Measurements from ENCODE around the gene SGMS1. TPM values are rescaled to one million over a fixed set of nuclear protein-coding genes. Genes with fewer than 3 reads are reported as not detected.

SGMS1 gene
- total RNA-seq, 4 donors from 2014 or later: 28.3 to 44.5 (median 41.7) TPM

- Histone ChIP-seq H3K4me3 (no peak overlapping the region), H3K36me3 (no peaks in the 10 kb centered on the region), H3K4me1 (peaks cover 0 to 15% (median 7%) of the 10 kb centered on the region in 4 donors), H3K27ac (no peak overlapping the region), H3K9me3 (no peaks in the 10 kb centered on the region), H3K27me3 (no peaks in the 10 kb centered on the region)
- no peak for DNase-seq
- TF ChIP-seq POLR2AphosphoS5 (IDR thresholded peaks at IDR 0.05): no peak
- TF ChIP-seq POLR2A (IDR thresholded peaks at IDR 0.05): no peak
- TF ChIP-seq EP300 (IDR thresholded peaks at IDR 0.05; ENCODE audit: low read depth): no peak
- in situ Hi-C loops (cut with MboI; ENCODE audit: low pct_ligation_motif_present in 1 of 4, low pct_unique_long_range_greater_than_20kb in 1 of 4, low sequenced_read_pairs in 3 of 4): no loop called here
- intact Hi-C loops (cut with DNase I; ENCODE audit: low total_unique reads): no loop called here
- WGBS, 2 donors (ENCODE audit: low coverage in 1 of 2): 100% methylated on average over 1 of the region's 1 CpG
These were observed 228.5 kb downstream of the SGMS1 start for GRCh38 chr10:50395271-50395670.

GRCh38 chr10:50394832-50395231 lies 228.9 kb downstream of the SGMS1 start:
- in situ Hi-C loops (cut with MboI; ENCODE audit: low pct_ligation_motif_present in 1 of 4, low pct_unique_long_range_greater_than_20kb in 1 of 4, low sequenced_read_pairs in 3 of 4) (no loop called here), intact Hi-C loops (cut with DNase I; ENCODE audit: low total_unique reads) (no loop called here)
- Histone ChIP-seq H3K27ac (no peak overlapping the region), H3K27me3 (no peaks in the 10 kb centered on the region), H3K9me3 (no peaks in the 10 kb centered on the region), H3K36me3 (no peaks in the 10 kb centered on the region), H3K4me3 (no peak overlapping the region), H3K4me1 (peaks cover 0 to 15% (median 7%) of the 10 kb centered on the region in 4 donors)
- no peak for DNase-seq
- TF ChIP-seq CTCF (IDR thresholded peaks at IDR 0.05) (no peak), POLR2A (IDR thresholded peaks at IDR 0.05) (no peak), POLR2AphosphoS5 (IDR thresholded peaks at IDR 0.05) (no peak), EP300 (IDR thresholded peaks at IDR 0.05; ENCODE audit: low read depth) (no peak)
- WGBS, 2 donors (ENCODE audit: low coverage in 1 of 2): 67 to 73% methylated on average over 3 of the region's 3 CpGs

GRCh38 chr10:50393784-50394467 lies 229.8 kb downstream of the SGMS1 start:
- Histone ChIP-seq H3K27ac (no peak overlapping the region), H3K27me3 (no peaks in the 10 kb centered on the region), H3K4me3 (no peak overlapping the region), H3K9me3 (no peaks in the 10 kb centered on the region), H3K36me3 (no peaks in the 10 kb centered on the region), H3K4me1 (peaks cover 0 to 15% (median 7%) of the 10 kb centered on the region in 4 donors)
- intact Hi-C loops (cut with DNase I; ENCODE audit: low total_unique reads): no loop called here
- 88 to 100% methylated on average over 2 to 6 of the region's 6 CpGs for WGBS, 2 donors (ENCODE audit: low coverage in 1 of 2)
- in situ Hi-C loops (cut with MboI; ENCODE audit: low pct_ligation_motif_present in 1 of 4, low pct_unique_long_range_greater_than_20kb in 1 of 4, low sequenced_read_pairs in 3 of 4): no loop called here
- DNase-seq: no peak
- TF ChIP-seq CTCF (IDR thresholded peaks at IDR 0.05): no peak
- TF ChIP-seq EP300 (IDR thresholded peaks at IDR 0.05; ENCODE audit: low read depth): no peak

- intact Hi-C loops (cut with DNase I; ENCODE audit: low total_unique reads): no loop called here
- in situ Hi-C loops (cut with MboI; ENCODE audit: low pct_ligation_motif_present in 1 of 4, low pct_unique_long_range_greater_than_20kb in 1 of 4, low sequenced_read_pairs in 3 of 4): no loop called here
- no peaks in the 10 kb centered on the region for H3K27me3 ChIP-seq
- H3K4me3 ChIP-seq: no peak overlapping the region
- no peaks in the 10 kb centered on the region for H3K36me3 ChIP-seq
- no peak overlapping the region for H3K27ac ChIP-seq
- no peak for DNase-seq
- WGBS, 2 donors (ENCODE audit: low coverage in 1 of 2): 78 to 88% methylated on average over 6 of the region's 6 CpGs
- TF ChIP-seq POLR2A (IDR thresholded peaks at IDR 0.05) (no peak), POLR2AphosphoS5 (IDR thresholded peaks at IDR 0.05) (no peak), CTCF (IDR thresholded peaks at IDR 0.05) (no peak)
- H3K4me1 ChIP-seq: peaks cover 0 to 15% (median 7%) of the 10 kb centered on the region in 4 donors
- no peaks in the 10 kb centered on the region for H3K9me3 ChIP-seq
These were observed 230.6 kb downstream of the SGMS1 start for GRCh38 chr10:50392966-50393718.

Measured in transverse colon (tissue), 4 donors.